Activated T-helper 1 cell treated with Interleukin-2 at 50 U/mL for 16 hours (primary cell): Measurements from ENCODE around the gene ANXA4.
"Not testable (repeated sequence)": the region's sequence is repeated elsewhere in the genome, so short reads cannot be mapped to it uniquely, and the experiment has no call there.

Source experiments
- DNase-seq: peaks from one replicate; pipeline ENCODE4 v3.0.0-alpha.2; 2020; ENCODE audit warnings: low read depth

The ANXA4 gene

GRCh38 chr2:69755862-69756467 lies 14.0 kb downstream of the ANXA4 start:
- no peak for DNase-seq

- DNase-seq, result no peak
These were observed 20.1 kb downstream of the ANXA4 start for GRCh38 chr2:69762025-69762424.

GRCh38 chr2:69762513-69763494 lies 20.9 kb downstream of the ANXA4 start:
- DNase-seq, result no peak

GRCh38 chr2:69763831-69764230 lies 21.9 kb downstream of the ANXA4 start:
- not testable (repeated sequence) for DNase-seq

GRCh38 chr2:69764286-69765095 lies 22.6 kb downstream of the ANXA4 start:
- no peak for DNase-seq

- DNase-seq, result no peak
These were observed 23.1 kb downstream of the ANXA4 start for GRCh38 chr2:69765096-69765380.

GRCh38 chr2:69766014-69766413 lies 24.1 kb downstream of the ANXA4 start:
- DNase-seq, result no peak

GRCh38 chr2:69767034-69767433 lies 25.1 kb downstream of the ANXA4 start:
- DNase-seq, result no peak

GRCh38 chr2:69768235-69768634 lies 26.3 kb downstream of the ANXA4 start:
- DNase-seq, result no peak

GRCh38 chr2:69768789-69769188 lies 26.9 kb downstream of the ANXA4 start:
- DNase-seq, result no peak

GRCh38 chr2:69769272-69769671 lies 27.3 kb downstream of the ANXA4 start:
- DNase-seq, result no peak

GRCh38 chr2:69770193-69770702 lies 28.3 kb downstream of the ANXA4 start:
- DNase-seq, result no peak

GRCh38 chr2:69770747-69771146 lies 28.8 kb downstream of the ANXA4 start:
- DNase-seq, result no peak

- DNase-seq, result no peak
These were observed 29.5 kb downstream of the ANXA4 start for GRCh38 chr2:69771461-69771860.

- DNase-seq, result no peak
These were observed 31.3 kb downstream of the ANXA4 start for GRCh38 chr2:69773206-69773605.

GRCh38 chr2:69774258-69774983 lies 32.5 kb downstream of the ANXA4 start:
- DNase-seq, result not testable (repeated sequence)

GRCh38 chr2:69774984-69775982 lies 33.3 kb downstream of the ANXA4 start:
- DNase-seq, result no peak

- no peak for DNase-seq
These were observed 35.2 kb downstream of the ANXA4 start for GRCh38 chr2:69776886-69777785.

- DNase-seq, result no peak
These were observed 35.8 kb downstream of the ANXA4 start for GRCh38 chr2:69777786-69778105.
